ENCODE data around the gene PTTG1.

- no peak for TF ChIP-seq CTCF (IDR thresholded peaks at IDR 0.05)
- TF ChIP-seq EZH2 (IDR thresholded peaks at IDR 0.05; ENCODE audit: borderline replicate concordance, insufficient read depth, low read depth, low read length, poor library complexity, severe bottlenecking) = no peak
Measured at GRCh38 chr5:160378330-160378729, 43.3 kb upstream of the PTTG1 start.

Measured in B cell (primary cell).